ENCODE measurements around the gene CD19. TPM values are rescaled to one million over a fixed set of nuclear protein-coding genes. Genes with fewer than 3 reads are reported as not detected.

CD19 gene
- total and polyA plus RNA-seq, 12 donors, result 0.06 to 0.19 TPM; not detected in 10

DNA sequence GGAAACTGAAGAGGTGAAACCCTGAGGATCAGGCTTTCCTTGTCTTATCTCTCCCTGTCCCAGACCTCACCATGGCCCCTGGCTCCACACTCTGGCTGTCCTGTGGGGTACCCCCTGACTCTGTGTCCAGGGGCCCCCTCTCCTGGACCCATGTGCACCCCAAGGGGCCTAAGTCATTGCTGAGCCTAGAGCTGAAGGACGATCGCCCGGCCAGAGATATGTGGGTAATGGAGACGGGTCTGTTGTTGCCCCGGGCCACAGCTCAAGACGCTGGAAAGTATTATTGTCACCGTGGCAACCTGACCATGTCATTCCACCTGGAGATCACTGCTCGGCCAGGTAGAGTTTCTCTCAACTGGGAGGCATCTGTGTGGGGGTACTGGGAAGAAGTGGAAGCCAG is 1.4 kb downstream of the CD19 start:
- intact Hi-C loops (cut with DNase I), result loop anchor here in 1 of 10 donors (10.0 kb wide), 1 partner anchor 108 kb away; the partner anchor contains the start of gene ATXN2L
- no peaks in the 10 kb centered on the region for H3K36me3 ChIP-seq
- H3K4me3 ChIP-seq, result no peak overlapping the region
- peaks cover 0 to 10% (median 4%) of the 10 kb centered on the region in 9 donors for H3K4me1 ChIP-seq
- no peak for DNase-seq
- H3K9me3 ChIP-seq, result no peaks in the 10 kb centered on the region
- H3K27ac ChIP-seq, result no peak overlapping the region
- H3K27me3 ChIP-seq, result peaks cover 0 to 2% (median 0%) of the 10 kb centered on the region in 7 donors
- WGBS, 2 donors, result 81 to 83% methylated on average over 8 of the region's 8 CpGs
- TF ChIP-seq, protein P1, sequence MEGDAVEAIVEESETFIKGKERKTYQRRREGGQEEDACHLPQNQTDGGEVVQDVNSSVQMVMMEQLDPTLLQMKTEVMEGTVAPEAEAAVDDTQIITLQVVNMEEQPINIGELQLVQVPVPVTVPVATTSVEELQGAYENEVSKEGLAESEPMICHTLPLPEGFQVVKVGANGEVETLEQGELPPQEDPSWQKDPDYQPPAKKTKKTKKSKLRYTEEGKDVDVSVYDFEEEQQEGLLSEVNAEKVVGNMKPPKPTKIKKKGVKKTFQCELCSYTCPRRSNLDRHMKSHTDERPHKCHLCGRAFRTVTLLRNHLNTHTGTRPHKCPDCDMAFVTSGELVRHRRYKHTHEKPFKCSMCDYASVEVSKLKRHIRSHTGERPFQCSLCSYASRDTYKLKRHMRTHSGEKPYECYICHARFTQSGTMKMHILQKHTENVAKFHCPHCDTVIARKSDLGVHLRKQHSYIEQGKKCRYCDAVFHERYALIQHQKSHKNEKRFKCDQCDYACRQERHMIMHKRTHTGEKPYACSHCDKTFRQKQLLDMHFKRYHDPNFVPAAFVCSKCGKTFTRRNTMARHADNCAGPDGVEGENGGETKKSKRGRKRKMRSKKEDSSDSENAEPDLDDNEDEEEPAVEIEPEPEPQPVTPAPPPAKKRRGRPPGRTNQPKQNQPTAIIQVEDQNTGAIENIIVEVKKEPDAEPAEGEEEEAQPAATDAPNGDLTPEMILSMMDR (IDR thresholded peaks at IDR 0.05), result no peak
- ATAC-seq, result no peak

DNA sequence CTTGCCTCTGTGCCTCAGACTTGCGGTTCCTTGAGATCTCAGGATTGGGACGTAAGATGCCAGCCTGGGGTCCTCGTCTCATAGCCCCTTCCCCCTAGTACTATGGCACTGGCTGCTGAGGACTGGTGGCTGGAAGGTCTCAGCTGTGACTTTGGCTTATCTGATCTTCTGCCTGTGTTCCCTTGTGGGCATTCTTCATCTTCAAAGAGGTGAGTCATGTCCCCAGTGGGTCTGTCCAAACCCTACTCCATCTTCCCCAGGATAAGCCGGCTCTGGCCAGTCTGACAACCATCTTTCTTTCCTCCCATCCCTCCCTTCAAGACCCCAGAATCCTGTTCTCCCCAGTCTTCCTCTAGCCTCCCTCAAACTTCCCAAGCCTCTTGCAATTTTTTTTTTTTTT is 3.6 kb downstream of the CD19 start:
- WGBS, 2 donors, result 93 to 100% methylated on average over 4 of the region's 4 CpGs
- Histone ChIP-seq H3K27ac (no peak overlapping the region), H3K9me3 (no peaks in the 10 kb centered on the region), H3K36me3 (no peaks in the 10 kb centered on the region), H3K4me1 (peaks cover 0 to 10% (median 4%) of the 10 kb centered on the region in 9 donors), H3K27me3 (peaks cover 0 to 2% (median 0%) of the 10 kb centered on the region in 7 donors), H3K4me3 (no peak overlapping the region)
- intact Hi-C loops (cut with DNase I), result loop anchor here in 1 of 10 donors (10.0 kb wide), 1 partner anchor 111 kb away; the partner anchor contains the start of gene ATXN2L
- TF ChIP-seq, protein P1 (IDR thresholded peaks at IDR 0.05), result no peak
- no peak for DNase-seq
- no peak for ATAC-seq

DNA sequence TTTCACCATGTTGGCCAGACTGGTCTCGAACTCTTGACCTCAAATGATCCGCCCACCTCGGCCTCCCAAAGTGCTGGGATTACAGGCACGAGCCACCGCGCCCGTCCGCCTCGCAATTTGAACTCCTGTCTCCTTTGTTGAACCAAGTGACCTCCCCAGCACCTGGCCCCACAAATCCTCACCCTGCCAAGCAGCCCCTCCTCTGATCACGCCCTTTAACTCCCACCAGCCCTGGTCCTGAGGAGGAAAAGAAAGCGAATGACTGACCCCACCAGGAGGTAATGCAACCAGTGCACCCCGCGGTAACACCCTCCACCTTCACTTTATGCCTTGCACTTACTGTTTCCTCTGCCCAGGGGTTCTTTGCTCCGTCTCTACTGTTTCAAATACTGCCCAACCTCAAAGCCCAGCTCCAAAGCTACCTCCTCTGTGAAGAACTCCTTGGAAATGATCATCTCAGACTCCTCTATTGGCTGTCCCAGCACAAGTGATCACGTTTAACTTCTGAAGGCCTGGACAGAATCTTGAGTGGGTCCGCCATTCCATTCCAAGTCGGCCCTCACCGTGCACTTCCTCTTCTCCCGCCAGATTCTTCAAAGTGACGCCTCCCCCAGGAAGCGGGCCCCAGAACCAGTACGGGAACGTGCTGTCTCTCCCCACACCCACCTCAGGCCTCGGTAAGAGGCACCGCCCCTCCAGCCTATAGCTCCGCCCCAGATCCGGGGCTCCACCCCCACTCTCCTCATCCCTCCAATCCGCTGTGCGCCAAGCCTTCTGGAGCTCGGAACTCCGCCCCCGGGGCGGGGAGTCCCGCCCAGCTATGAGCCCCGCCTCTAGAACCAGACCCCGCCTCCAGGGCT is 4.4 kb downstream of the CD19 start:
- TF ChIP-seq, protein P1 (IDR thresholded peaks at IDR 0.05), result no peak
- Histone ChIP-seq H3K27ac (no peak overlapping the region), H3K27me3 (peaks cover 0 to 2% (median 0%) of the 10 kb centered on the region in 7 donors), H3K36me3 (no peaks in the 10 kb centered on the region), H3K9me3 (no peaks in the 10 kb centered on the region), H3K4me3 (peak overlapping the region in 7 of 10 donors; percentile 10 to 41 (median 31)), H3K4me1 (peaks cover 0 to 10% (median 4%) of the 10 kb centered on the region in 9 donors)
- peak; percentile 65 to 85 for DNase-seq
- intact Hi-C loops (cut with DNase I), result loop anchor here in 1 of 10 donors (10.0 kb wide), 1 partner anchor 111 kb away; the partner anchor contains the start of gene ATXN2L
- ATAC-seq, result peak; percentile 90 to 97 (median 94)
- WGBS, 2 donors, result 34% methylated on average over 36 of the region's 36 CpGs

DNA sequence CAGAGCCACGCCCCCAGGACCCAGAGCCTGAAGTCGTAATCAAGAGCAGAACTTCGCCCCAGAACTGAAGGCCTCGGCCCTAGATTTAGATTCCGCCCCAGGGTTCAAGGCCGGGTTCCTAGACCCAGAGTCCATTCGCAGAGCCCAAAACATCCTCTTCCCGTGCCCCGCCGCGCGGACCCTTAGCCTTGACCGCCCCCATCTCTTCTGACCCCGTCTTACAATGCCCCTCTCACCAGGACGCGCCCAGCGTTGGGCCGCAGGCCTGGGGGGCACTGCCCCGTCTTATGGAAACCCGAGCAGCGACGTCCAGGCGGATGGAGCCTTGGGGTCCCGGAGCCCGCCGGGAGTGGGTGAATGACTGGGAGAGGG is 5.0 kb downstream of the CD19 start:
- TF ChIP-seq, protein P1 (IDR thresholded peaks at IDR 0.05), result no peak
- peak overlapping the region in 5 of 10 donors; percentile 12 to 41 (median 32) for H3K4me3 ChIP-seq
- ATAC-seq, result peak in 1 of 8 donors; percentile 3
- intact Hi-C loops (cut with DNase I), result loop anchor here in 1 of 10 donors (10.0 kb wide), 1 partner anchor 112 kb away; the partner anchor contains the start of gene ATXN2L
- H3K4me1 ChIP-seq, result peaks cover 0 to 10% (median 4%) of the 10 kb centered on the region in 9 donors
- H3K36me3 ChIP-seq, result no peaks in the 10 kb centered on the region
- no peak overlapping the region for H3K27ac ChIP-seq
- H3K27me3 ChIP-seq, result peaks cover 0 to 2% (median 0%) of the 10 kb centered on the region in 7 donors
- DNase-seq, result no peak
- 64 to 69% methylated on average over 26 of the region's 26 CpGs for WGBS, 2 donors
- H3K9me3 ChIP-seq, result no peaks in the 10 kb centered on the region
